Hepatocyte (in vitro differentiated cells): ENCODE results near the gene CFAP161.

Experiments
- EZH2 ChIP-seq: fragments of 200-600 bp; sonication (generic); IDR thresholded peaks from 2 replicates; pipeline ENCODE4 v1.6.1; 2016; ENCODE audit warnings: antibody characterized with exemption, mild to moderate bottlenecking, borderline replicate concordance
- TF ChIP-seq, protein P1 (sequence below): fragments of 200-600 bp; sonication (generic); IDR thresholded peaks from 2 replicates; pipeline ENCODE4 v1.5.1; 2016; ENCODE audit warnings: antibody characterized with exemption, mild to moderate bottlenecking; ENCODE audit not compliant: poor library complexity

DNA sequence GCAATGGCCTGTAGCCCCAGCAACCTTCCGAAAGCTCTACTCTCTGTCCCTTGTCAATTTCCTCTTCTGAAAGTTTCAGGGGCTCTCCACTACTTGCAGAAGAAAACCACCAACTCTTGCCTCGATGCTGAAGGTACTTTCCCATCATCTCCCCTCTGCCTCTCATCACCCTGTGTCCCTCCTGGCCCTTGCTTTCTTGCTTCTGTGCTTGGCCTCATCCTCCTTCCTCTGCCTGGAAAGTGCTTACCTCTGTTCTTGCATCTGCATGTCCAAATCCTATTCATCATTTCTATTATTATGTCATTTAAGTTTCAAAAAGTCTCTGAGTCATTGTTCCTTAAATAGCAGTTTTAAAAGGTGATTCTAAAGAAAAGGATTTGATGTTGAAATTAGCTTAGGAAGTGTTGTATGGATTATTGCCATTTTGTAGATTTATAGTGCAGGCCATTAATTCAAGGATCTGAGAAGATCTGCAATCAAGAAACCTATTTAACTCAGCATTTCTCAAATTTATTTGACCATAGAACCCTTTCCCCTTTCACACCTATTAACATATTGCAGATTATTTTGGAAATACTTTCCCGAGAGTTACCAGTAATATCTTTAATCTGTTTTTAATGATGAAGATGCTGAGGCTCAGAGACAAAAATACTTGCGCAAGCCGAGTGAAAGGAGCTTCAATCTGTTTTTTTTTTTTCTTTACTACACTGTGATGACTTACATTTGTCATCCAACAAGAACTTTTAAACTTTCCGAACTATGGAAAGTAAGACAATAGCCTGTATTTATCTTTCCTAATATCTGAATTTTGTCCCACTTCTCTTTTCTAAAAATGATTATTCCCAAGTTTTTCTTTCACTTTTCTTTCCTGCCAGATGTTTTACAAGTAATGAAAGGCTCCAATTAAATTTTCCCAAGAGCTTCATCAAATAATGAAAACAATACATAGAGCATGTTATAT is 22.3 kb upstream of the CFAP161 start:
- TF ChIP-seq, protein P1, sequence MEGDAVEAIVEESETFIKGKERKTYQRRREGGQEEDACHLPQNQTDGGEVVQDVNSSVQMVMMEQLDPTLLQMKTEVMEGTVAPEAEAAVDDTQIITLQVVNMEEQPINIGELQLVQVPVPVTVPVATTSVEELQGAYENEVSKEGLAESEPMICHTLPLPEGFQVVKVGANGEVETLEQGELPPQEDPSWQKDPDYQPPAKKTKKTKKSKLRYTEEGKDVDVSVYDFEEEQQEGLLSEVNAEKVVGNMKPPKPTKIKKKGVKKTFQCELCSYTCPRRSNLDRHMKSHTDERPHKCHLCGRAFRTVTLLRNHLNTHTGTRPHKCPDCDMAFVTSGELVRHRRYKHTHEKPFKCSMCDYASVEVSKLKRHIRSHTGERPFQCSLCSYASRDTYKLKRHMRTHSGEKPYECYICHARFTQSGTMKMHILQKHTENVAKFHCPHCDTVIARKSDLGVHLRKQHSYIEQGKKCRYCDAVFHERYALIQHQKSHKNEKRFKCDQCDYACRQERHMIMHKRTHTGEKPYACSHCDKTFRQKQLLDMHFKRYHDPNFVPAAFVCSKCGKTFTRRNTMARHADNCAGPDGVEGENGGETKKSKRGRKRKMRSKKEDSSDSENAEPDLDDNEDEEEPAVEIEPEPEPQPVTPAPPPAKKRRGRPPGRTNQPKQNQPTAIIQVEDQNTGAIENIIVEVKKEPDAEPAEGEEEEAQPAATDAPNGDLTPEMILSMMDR: no peak
- TF ChIP-seq EZH2: no peak
